Measurements from ENCODE around the gene CNTNAP2.

Gene CNTNAP2

GRCh38 chr7:146661435-146661834, 544.8 kb downstream of the CNTNAP2 start:
- no peak for DNase-seq (ENCODE audit: low read depth in 2 of 2, low spot score in 1 of 2)

GRCh38 chr7:146661929-146662328, 545.3 kb downstream of the CNTNAP2 start:
- no peak for DNase-seq (ENCODE audit: low read depth in 2 of 2, low spot score in 1 of 2)

- DNase-seq (ENCODE audit: low read depth in 2 of 2, low spot score in 1 of 2): no peak
These were observed 548.4 kb downstream of the CNTNAP2 start for GRCh38 chr7:146665023-146665422.

- no peak for DNase-seq (ENCODE audit: low read depth in 2 of 2, low spot score in 1 of 2)
These were observed 553.9 kb downstream of the CNTNAP2 start for GRCh38 chr7:146670532-146670931.

GRCh38 chr7:146681487-146681886, 564.9 kb downstream of the CNTNAP2 start:
- no peak for DNase-seq (ENCODE audit: low read depth in 2 of 2, low spot score in 1 of 2)

- DNase-seq (ENCODE audit: low read depth in 2 of 2, low spot score in 1 of 2): no peak
These were observed 566.8 kb downstream of the CNTNAP2 start for GRCh38 chr7:146683439-146683838.

- no peak for DNase-seq (ENCODE audit: low read depth in 2 of 2, low spot score in 1 of 2)
These were observed 574.4 kb downstream of the CNTNAP2 start for GRCh38 chr7:146690987-146691386.

GRCh38 chr7:146698995-146699610, 582.5 kb downstream of the CNTNAP2 start:
- DNase-seq (ENCODE audit: low read depth in 2 of 2, low spot score in 1 of 2): no peak

- DNase-seq (ENCODE audit: low read depth in 2 of 2, low spot score in 1 of 2): no peak
These were observed 583.5 kb downstream of the CNTNAP2 start for GRCh38 chr7:146700015-146700560.

GRCh38 chr7:146701166-146701565, 584.6 kb downstream of the CNTNAP2 start:
- DNase-seq (ENCODE audit: low read depth in 2 of 2, low spot score in 1 of 2): no peak

- no peak for DNase-seq (ENCODE audit: low read depth in 2 of 2, low spot score in 1 of 2)
These were observed 586.3 kb downstream of the CNTNAP2 start for GRCh38 chr7:146702898-146703297.

- no peak for DNase-seq (ENCODE audit: low read depth in 2 of 2, low spot score in 1 of 2)
These were observed 592.9 kb downstream of the CNTNAP2 start for GRCh38 chr7:146709451-146710027.

- DNase-seq (ENCODE audit: low read depth in 2 of 2, low spot score in 1 of 2): no peak
These were observed 596.6 kb downstream of the CNTNAP2 start for GRCh38 chr7:146713205-146713604.

- DNase-seq (ENCODE audit: low read depth in 2 of 2, low spot score in 1 of 2): no peak
These were observed 597.3 kb downstream of the CNTNAP2 start for GRCh38 chr7:146713934-146714333.

- DNase-seq (ENCODE audit: low read depth in 2 of 2, low spot score in 1 of 2): no peak
These were observed 603.6 kb downstream of the CNTNAP2 start for GRCh38 chr7:146720195-146720594.

GRCh38 chr7:146722986-146723385, 606.4 kb downstream of the CNTNAP2 start:
- DNase-seq (ENCODE audit: low read depth in 2 of 2, low spot score in 1 of 2): no peak

- DNase-seq (ENCODE audit: low read depth in 2 of 2, low spot score in 1 of 2): no peak
These were observed 608.9 kb downstream of the CNTNAP2 start for GRCh38 chr7:146725520-146725919.

- DNase-seq (ENCODE audit: low read depth in 2 of 2, low spot score in 1 of 2): no peak
These were observed 611.5 kb downstream of the CNTNAP2 start for GRCh38 chr7:146728141-146728540.

- DNase-seq (ENCODE audit: low read depth in 2 of 2, low spot score in 1 of 2): no peak
These were observed 612.0 kb downstream of the CNTNAP2 start for GRCh38 chr7:146728611-146729010.

GRCh38 chr7:146731185-146731584, 614.6 kb downstream of the CNTNAP2 start:
- no peak for DNase-seq (ENCODE audit: low read depth in 2 of 2, low spot score in 1 of 2)

GRCh38 chr7:146735992-146736391, 619.4 kb downstream of the CNTNAP2 start:
- no peak for DNase-seq (ENCODE audit: low read depth in 2 of 2, low spot score in 1 of 2)

- DNase-seq (ENCODE audit: low read depth in 2 of 2, low spot score in 1 of 2): no peak
These were observed 620.0 kb downstream of the CNTNAP2 start for GRCh38 chr7:146736446-146737190.

All from stimulated activated CD8-positive, alpha-beta memory T cell treated with anti-CD3 and anti-CD28 coated beads, Interleukin-4, amount 100 ng/mL, for 4 hours (primary cell).